Measurements from ENCODE around the gene FNDC3B.

GRCh38 chr3:172303941-172304558, 264.7 kb downstream of the FNDC3B start:
- TF ChIP-seq CTCF (IDR thresholded peaks at IDR 0.05) (no peak), POLR2AphosphoS5 (IDR thresholded peaks at IDR 0.05; ENCODE audit: insufficient read depth in 1 of 2, low read depth in 1 of 2) (no peak), POLR2A (IDR thresholded peaks at IDR 0.05) (no peak)

All from vagina (tissue), 2 donors.